CD4-positive, alpha-beta T cell (primary cell): Measurements from ENCODE around the gene FSTL4. TPM values are rescaled to one million over a fixed set of nuclear protein-coding genes. Genes with fewer than 3 reads are reported as not detected.

Experiments
- ATAC-seq: fragments of 200-7000 bp; cut with Tn5 transposase; one replicate; pipeline ENCODE4 v1.10.0; 2022; ENCODE audit warnings: mild to moderate bottlenecking; ENCODE audit not compliant: poor library complexity
- CTCF ChIA-PET: fragments of 350-600 bp; sonication (Branson Sonifier 250); formaldehyde crosslinking; loops from one replicate; lab custom pipeline; 2021; ENCODE audit warnings: antibody characterized with exemption, inconsistent platforms; lab: Charles Lee
- POLR2A ChIA-PET: fragments of 350-600 bp; sonication (Branson Sonifier 250); formaldehyde crosslinking; loops from one replicate; lab custom pipeline; 2021; ENCODE audit warnings: antibody characterized with exemption, inconsistent platforms; lab: Charles Lee
- DNase-seq, 14 experiments: peaks; one replicate each; pipeline ENCODE4 v3.0.0-alpha.2; 2013 to 2020; ENCODE audit warnings: mixed read lengths in 2 of 14
- H3K27ac ChIP-seq, 2 donors: one replicate each; pipeline versions ENCODE4 v1.5.1 to v1.7.0; 2013; ENCODE audit warnings: low read length in 2 of 2, low read depth in 1 of 2, mild to moderate bottlenecking in 1 of 2
- H3K27me3 ChIP-seq, 2 experiments: 1 replicate in 1 of 2; 2 replicates in 1 of 2; pipeline versions ENCODE4 v1.6.1 to v1.7.0; 2013; ENCODE audit warnings: low read length in 2 of 2, control low read depth in 1 of 2, mild to moderate bottlenecking in 1 of 2, moderate library complexity in 1 of 2; ENCODE audit not compliant: insufficient read depth in 2 of 2, control insufficient read depth in 1 of 2
- H3K36me3 ChIP-seq: one replicate; pipeline ENCODE4 v1.6.1; 2013; ENCODE audit warnings: low read length, control low read depth; ENCODE audit not compliant: insufficient read depth
- H3K4me1 ChIP-seq: one replicate; pipeline ENCODE4 v1.6.1; 2013; ENCODE audit warnings: low read length, control low read depth; ENCODE audit not compliant: insufficient read depth
- H3K4me3 ChIP-seq: one replicate; pipeline ENCODE4 v1.5.1; 2013; ENCODE audit warnings: mild to moderate bottlenecking, low read length, moderate library complexity
- H3K9me3 ChIP-seq, 2 experiments: 1 replicate in 1 of 2; 2 replicates in 1 of 2; pipeline versions ENCODE4 v1.6.1 to v1.7.0; 2013; ENCODE audit warnings: low read length in 2 of 2, mild to moderate bottlenecking in 2 of 2, control low read depth in 1 of 2, moderate library complexity in 1 of 2; ENCODE audit not compliant: control insufficient read depth in 1 of 2, insufficient read depth in 1 of 2
- H3K27ac Mint-ChIP-seq: one replicate; pipeline ENCODE4 v1.8.0; 2020; ENCODE audit warnings: mixed read lengths
- H3K27me3 Mint-ChIP-seq: one replicate; pipeline ENCODE4 v1.8.0; 2021; ENCODE audit warnings: mixed read lengths
- H3K36me3 Mint-ChIP-seq: one replicate; pipeline ENCODE4 v1.8.0; 2021; ENCODE audit warnings: low read depth, mixed read lengths
- H3K4me1 Mint-ChIP-seq: one replicate; pipeline ENCODE4 v1.8.0; 2021; ENCODE audit warnings: low read depth, mixed read lengths
- H3K4me3 Mint-ChIP-seq: one replicate; pipeline ENCODE4 v1.8.0; 2020; ENCODE audit warnings: mild to moderate bottlenecking, mixed read lengths
- H3K9me3 Mint-ChIP-seq: one replicate; pipeline ENCODE4 v1.8.0; 2020; ENCODE audit warnings: mixed read lengths
- intact Hi-C, 2 experiments: fragments of 100-400 bp; cut with DNase I in 1 of 2; cut with micrococcal nuclease in 1 of 2; formaldehyde crosslinking; loops; one replicate each; pipeline versions ENCODE4 v1.15.1 to v1.9.0; 2023 to 2025; cut with DNase I, micrococcal nuclease
- total RNA-seq, 174 experiments: library from RNA in 2 of 174; stranded (reverse) in 2 of 174; gene quantifications; one replicate each; pipeline ENCODE4 v1.2.3 and lab custom pipeline; 2021 to 2026
- TF ChIP-seq, protein P1 (sequence below): fragments of 200-600 bp; IDR thresholded peaks from one replicate; pipeline ENCODE4 v1.8.0; 2022; ENCODE audit warnings: antibody characterized with exemption, mild to moderate bottlenecking

Gene FSTL4
- total RNA-seq, 2 experiments from 2014 or later, result not detected

DNA sequence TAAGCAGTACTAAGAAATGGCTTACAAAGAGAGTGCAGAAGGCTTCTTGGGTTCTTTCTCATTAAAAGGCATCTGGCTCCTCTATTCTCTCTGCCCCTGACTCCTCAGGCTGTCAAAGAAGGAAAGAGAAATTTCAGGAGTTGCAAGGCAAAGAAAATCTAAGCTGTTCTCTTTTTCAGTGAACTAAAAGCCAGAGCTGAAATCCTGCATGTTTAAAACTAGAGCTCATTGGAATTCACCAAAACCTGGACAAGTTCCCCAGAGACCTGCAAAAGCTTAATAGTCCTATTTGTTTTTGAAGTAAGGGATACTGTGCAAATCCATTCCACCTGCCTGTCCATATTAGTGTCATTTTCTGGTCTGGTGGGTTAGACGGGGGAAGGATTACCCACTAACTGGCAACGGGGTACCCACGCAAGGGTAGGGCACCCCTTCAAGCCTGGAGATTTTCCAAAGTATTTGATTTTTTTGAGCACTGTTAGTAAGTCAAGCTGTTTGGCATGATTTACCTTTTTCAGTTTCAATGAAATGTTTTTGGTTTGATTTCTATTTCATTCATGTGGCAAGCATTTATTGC, 179.3 kb downstream of the FSTL4 start:
- H3K4me1 Mint-ChIP-seq, result no peaks in the 10 kb centered on the region
- intact Hi-C loops, result no loop called here
- no peak for DNase-seq

DNA sequence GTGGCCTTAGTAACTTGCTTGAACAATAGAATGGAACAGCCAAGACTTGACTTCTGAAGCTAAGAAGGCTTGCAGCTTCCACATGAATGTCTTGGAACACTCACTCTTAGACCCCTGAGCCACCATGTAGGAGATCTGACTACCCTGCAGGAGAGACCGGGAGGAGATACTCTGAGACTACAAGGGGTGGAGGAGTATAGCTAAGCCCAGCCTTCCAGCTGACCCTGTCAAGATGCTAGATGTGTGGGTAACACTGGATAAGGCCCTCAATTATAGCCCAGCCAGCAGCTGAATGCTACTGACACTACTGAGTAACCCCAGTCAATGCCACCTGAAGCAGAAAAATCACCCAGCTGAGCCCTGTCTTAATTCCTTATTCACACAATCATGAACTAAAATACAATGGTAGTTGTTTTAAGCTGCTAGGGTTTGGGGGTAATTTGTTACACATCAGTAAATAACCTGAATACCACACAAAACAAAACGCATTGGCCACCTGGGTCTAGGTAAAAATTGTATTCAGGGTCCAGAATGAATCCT, 180.9 kb downstream of the FSTL4 start:
- no peaks in the 10 kb centered on the region for H3K27me3 Mint-ChIP-seq
- Histone ChIP-seq H3K4me3 (no peak overlapping the region), H3K4me1 (no peaks in the 10 kb centered on the region), H3K36me3 (no peaks in the 10 kb centered on the region), H3K27me3 (peaks cover 3% of the 10 kb centered on the region in 2 experiments), H3K27ac (no peak overlapping the region), H3K9me3 (no peaks in the 10 kb centered on the region)
- no peaks in the 10 kb centered on the region for H3K4me1 Mint-ChIP-seq
- intact Hi-C loops, result no loop called here
- H3K36me3 Mint-ChIP-seq, result no peaks in the 10 kb centered on the region
- no peaks in the 10 kb centered on the region for H3K9me3 Mint-ChIP-seq
- CTCF ChIA-PET, result no interaction called here
- ATAC-seq (no peak), DNase-seq (peak in 1 of 14 experiments; percentile 0)
- POLR2A ChIA-PET, result no interaction called here
- H3K4me3 Mint-ChIP-seq, result no peak overlapping the region
- TF ChIP-seq, protein P1, sequence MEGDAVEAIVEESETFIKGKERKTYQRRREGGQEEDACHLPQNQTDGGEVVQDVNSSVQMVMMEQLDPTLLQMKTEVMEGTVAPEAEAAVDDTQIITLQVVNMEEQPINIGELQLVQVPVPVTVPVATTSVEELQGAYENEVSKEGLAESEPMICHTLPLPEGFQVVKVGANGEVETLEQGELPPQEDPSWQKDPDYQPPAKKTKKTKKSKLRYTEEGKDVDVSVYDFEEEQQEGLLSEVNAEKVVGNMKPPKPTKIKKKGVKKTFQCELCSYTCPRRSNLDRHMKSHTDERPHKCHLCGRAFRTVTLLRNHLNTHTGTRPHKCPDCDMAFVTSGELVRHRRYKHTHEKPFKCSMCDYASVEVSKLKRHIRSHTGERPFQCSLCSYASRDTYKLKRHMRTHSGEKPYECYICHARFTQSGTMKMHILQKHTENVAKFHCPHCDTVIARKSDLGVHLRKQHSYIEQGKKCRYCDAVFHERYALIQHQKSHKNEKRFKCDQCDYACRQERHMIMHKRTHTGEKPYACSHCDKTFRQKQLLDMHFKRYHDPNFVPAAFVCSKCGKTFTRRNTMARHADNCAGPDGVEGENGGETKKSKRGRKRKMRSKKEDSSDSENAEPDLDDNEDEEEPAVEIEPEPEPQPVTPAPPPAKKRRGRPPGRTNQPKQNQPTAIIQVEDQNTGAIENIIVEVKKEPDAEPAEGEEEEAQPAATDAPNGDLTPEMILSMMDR, result no peak
- no peak overlapping the region for H3K27ac Mint-ChIP-seq

More for the DNA sequence above, 179.3 kb downstream of the FSTL4 start:
- Histone ChIP-seq H3K36me3 (no peaks in the 10 kb centered on the region), H3K9me3 (no peaks in the 10 kb centered on the region), H3K4me3 (no peak overlapping the region), H3K4me1 (no peaks in the 10 kb centered on the region), H3K27me3 (peaks cover 3% of the 10 kb centered on the region in 2 experiments), H3K27ac (no peak overlapping the region)
- no peaks in the 10 kb centered on the region for H3K9me3 Mint-ChIP-seq
- CTCF ChIA-PET, result no interaction called here
- H3K36me3 Mint-ChIP-seq, result no peaks in the 10 kb centered on the region
- TF ChIP-seq, protein P1, result no peak
- H3K27me3 Mint-ChIP-seq, result no peaks in the 10 kb centered on the region
- H3K4me3 Mint-ChIP-seq, result no peak overlapping the region
- no peak overlapping the region for H3K27ac Mint-ChIP-seq
- POLR2A ChIA-PET, result no interaction called here
- ATAC-seq, result no peak

DNA sequence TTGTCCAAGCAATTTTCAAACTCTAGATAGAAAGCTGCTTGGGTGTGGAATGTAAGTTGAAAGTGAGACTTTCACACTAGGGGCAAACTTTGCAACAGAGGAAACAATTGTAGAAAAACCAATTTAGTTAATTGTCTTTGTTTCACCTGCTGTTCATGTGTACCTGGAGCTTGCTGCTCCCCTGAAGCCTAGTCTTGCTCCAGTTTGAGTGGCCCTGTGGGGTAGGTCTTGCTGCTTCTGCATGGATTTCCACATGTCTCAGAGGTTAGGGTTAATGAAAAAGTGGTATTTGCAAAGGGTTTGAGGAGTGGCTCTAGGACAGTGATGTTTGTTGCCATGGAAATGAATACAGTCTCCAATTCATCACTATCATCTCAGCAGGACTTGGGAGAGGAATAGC, 182.2 kb downstream of the FSTL4 start:
- Histone ChIP-seq H3K4me1 (no peaks in the 10 kb centered on the region), H3K4me3 (no peak overlapping the region), H3K27me3 (peaks cover 3% of the 10 kb centered on the region in 2 experiments), H3K27ac (no peak overlapping the region), H3K9me3 (no peaks in the 10 kb centered on the region), H3K36me3 (no peaks in the 10 kb centered on the region)
- Mint-ChIP-seq H3K36me3 (no peaks in the 10 kb centered on the region), H3K27me3 (no peaks in the 10 kb centered on the region), H3K4me3 (no peak overlapping the region), H3K9me3 (no peaks in the 10 kb centered on the region), H3K4me1 (no peaks in the 10 kb centered on the region), H3K27ac (no peak overlapping the region)
- intact Hi-C loops, result no loop called here
- DNase-seq (no peak), ATAC-seq (no peak)
- ChIA-PET CTCF (no interaction called here), POLR2A (no interaction called here)
- TF ChIP-seq, protein P1, result no peak
